IMR-90 (cell line): ENCODE results near the gene FOXC1. TPM values are rescaled to one million over a fixed set of nuclear protein-coding genes. Genes with fewer than 3 reads are reported as not detected.

Experiments used
- ATAC-seq: fragments of 200-7000 bp; cut with Tn5 transposase; 2 replicates; pipeline ENCODE4 v1.9.1; 2020; ENCODE audit warnings: low read depth, mild to moderate bottlenecking, moderate library complexity
- BruUV-seq: library from RNA; stranded (reverse); fragments of 400-500 nt; replicated peaks from 2 replicates; lab custom pipeline; 2021; lab: Mats Ljungman, UMichigan
- CTCF ChIA-PET: fragments of 300-600 bp; formaldehyde crosslinking; extraction: SDS; loops from one replicate; lab custom pipeline; 2021; ENCODE audit warnings: antibody characterized with exemption; lab: Yijun Ruan, JAX
- POLR2A ChIA-PET: fragments of 300-600 bp; sonication (Branson Sonifier 250); formaldehyde crosslinking; loops from one replicate; lab custom pipeline; 2022; ENCODE audit warnings: antibody characterized with exemption; ENCODE audit not compliant: unreplicated experiment; lab: Charles Lee
- DNase-seq: peaks from one replicate; pipeline ENCODE4 v3.0.0; 2013
- H2AFZ ChIP-seq: replicated peaks from 2 replicates; pipeline ENCODE3; 2013; ENCODE audit warnings: low read length, mild to moderate bottlenecking; ENCODE audit not compliant: poor library complexity
- H2AK5ac ChIP-seq: 2 replicates; pipeline ENCODE4 v1.6.1; 2013; ENCODE audit warnings: low read depth, low read length, inconsistent platforms
- H2AK9ac ChIP-seq: replicated peaks from 2 replicates; pipeline ENCODE3; 2013; ENCODE audit warnings: mild to moderate bottlenecking, low read depth, low read length, moderate library complexity; ENCODE audit not compliant: poor library complexity
- H2BK120ac ChIP-seq: 2 replicates; pipeline ENCODE4 v1.6.1; 2013; ENCODE audit warnings: low read depth, low read length, inconsistent platforms
- H2BK15ac ChIP-seq: 3 replicates; pipeline ENCODE4 v1.6.1; 2013; ENCODE audit warnings: low read depth, low read length, inconsistent platforms
- H2BK20ac ChIP-seq: 2 replicates; pipeline ENCODE4 v1.6.1; 2013; ENCODE audit warnings: low read depth, mild to moderate bottlenecking, inconsistent platforms, low read length, moderate library complexity
- H2BK5ac ChIP-seq: 2 replicates; pipeline ENCODE4 v1.6.1; 2013; ENCODE audit warnings: mild to moderate bottlenecking, low read depth, low read length, inconsistent platforms; ENCODE audit not compliant: poor library complexity, severe bottlenecking
- H3K14ac ChIP-seq: replicated peaks from 2 replicates; pipeline ENCODE4 v1.6.1; 2013; ENCODE audit warnings: low read depth, low read length, inconsistent platforms
- H3K18ac ChIP-seq: 2 replicates; pipeline ENCODE4 v1.6.1; 2013; ENCODE audit warnings: low read depth, low read length, control low read depth
- H3K23ac ChIP-seq: 2 replicates; pipeline ENCODE4 v1.6.1; 2013; ENCODE audit warnings: low read depth, low read length, inconsistent platforms
- H3K27ac ChIP-seq: 2 replicates; pipeline ENCODE4 v1.5.1; 2013; ENCODE audit warnings: mild to moderate bottlenecking, control low read depth, low read length; ENCODE audit not compliant: insufficient read depth
- H3K27me3 ChIP-seq: 2 replicates; pipeline ENCODE4 v1.6.1; 2013; ENCODE audit warnings: low read length; ENCODE audit not compliant: control insufficient read depth, insufficient read depth
- H3K36me3 ChIP-seq: 2 replicates; pipeline ENCODE4 v1.6.1; 2013; ENCODE audit warnings: low read length, mixed read lengths; ENCODE audit not compliant: control insufficient read depth, insufficient read depth
- H3K4ac ChIP-seq: 2 replicates; pipeline ENCODE4 v1.6.1; 2013; ENCODE audit warnings: low read depth, low read length, inconsistent platforms
- H3K4me1 ChIP-seq: 2 replicates; pipeline ENCODE4 v1.6.1; 2013; ENCODE audit warnings: low read length, mixed read lengths; ENCODE audit not compliant: control insufficient read depth, insufficient read depth
- H3K4me2 ChIP-seq: 2 replicates; pipeline ENCODE4 v1.6.1; 2013; ENCODE audit warnings: low read depth, mild to moderate bottlenecking, control low read depth, low read length, moderate library complexity
- H3K4me3 ChIP-seq: 2 replicates; pipeline ENCODE4 v1.5.1; 2013; ENCODE audit warnings: low read depth, mild to moderate bottlenecking, control low read depth, low read length, moderate library complexity; ENCODE audit not compliant: insufficient read depth
- H3K56ac ChIP-seq: 2 replicates; pipeline ENCODE4 v1.6.1; 2013; ENCODE audit warnings: low read length, inconsistent platforms; ENCODE audit not compliant: insufficient read depth; ENCODE audit errors: extremely low read depth
- H3K79me1 ChIP-seq, 2 experiments: 2 replicates each; pipeline ENCODE4 v1.6.1; 2013; ENCODE audit warnings: low read length in 2 of 2, inconsistent platforms in 1 of 2, low read depth in 1 of 2
- H3K9ac ChIP-seq: 2 replicates; pipeline ENCODE4 v1.6.1; 2013; ENCODE audit warnings: low read depth, low read length, control low read depth
- H3K9me1 ChIP-seq: 2 replicates; pipeline ENCODE4 v1.6.1; 2013; ENCODE audit warnings: low read length, inconsistent platforms; ENCODE audit not compliant: insufficient read depth
- H3K9me3 ChIP-seq: 2 replicates; pipeline ENCODE4 v1.6.1; 2013; ENCODE audit warnings: low read length; ENCODE audit not compliant: control insufficient read depth, insufficient read depth
- H4K20me1 ChIP-seq: 2 replicates; pipeline ENCODE4 v1.6.1; 2013; ENCODE audit warnings: low read length, inconsistent platforms; ENCODE audit not compliant: insufficient read depth
- H4K5ac ChIP-seq: 2 replicates; pipeline ENCODE4 v1.6.1; 2013; ENCODE audit warnings: mild to moderate bottlenecking, low read depth, low read length, control low read depth
- H4K8ac ChIP-seq, 2 experiments: 2 replicates each; pipeline ENCODE4 v1.6.1; 2013; ENCODE audit warnings: low read depth in 2 of 2, low read length in 2 of 2, control low read depth in 1 of 2, inconsistent platforms in 1 of 2
- H4K91ac ChIP-seq: 2 replicates; pipeline ENCODE4 v1.6.1; 2013; ENCODE audit warnings: low read depth, low read length, inconsistent platforms; ENCODE audit not compliant: insufficient read depth
- CEBPB ChIP-seq: IDR thresholded peaks from 2 replicates; pipeline ENCODE4 v1.6.1; 2012; ENCODE audit warnings: low read depth, low read length, improper control_type of control experiment
- MAFK ChIP-seq: IDR thresholded peaks from 2 replicates; pipeline ENCODE4 v1.6.1; 2012; ENCODE audit warnings: low read depth, low read length, improper control_type of control experiment
- MAZ ChIP-seq: IDR thresholded peaks from 2 replicates; pipeline ENCODE4 v1.6.1; 2012; ENCODE audit warnings: low read depth, mild to moderate bottlenecking, low read length, improper control_type of control experiment, moderate library complexity, borderline replicate concordance
- MXI1 ChIP-seq: IDR thresholded peaks from 2 replicates; pipeline ENCODE4 v1.6.1; 2012; ENCODE audit warnings: low read depth, mild to moderate bottlenecking, low read length, moderate library complexity, borderline replicate concordance
- NFE2L2 ChIP-seq: fragments of 150-350 bp; IDR thresholded peaks from 2 replicates; pipeline ENCODE4 v1.6.1; 2016; ENCODE audit warnings: low read depth, mild to moderate bottlenecking, low read length
- POLR2A ChIP-seq: IDR thresholded peaks from 2 replicates; pipeline ENCODE4 v1.6.1; 2012; ENCODE audit warnings: mild to moderate bottlenecking, low read depth, low read length
- RCOR1 ChIP-seq: IDR thresholded peaks from 2 replicates; pipeline ENCODE4 v1.6.1; 2012; ENCODE audit warnings: mild to moderate bottlenecking, low read length, improper control_type of control experiment; ENCODE audit not compliant: insufficient replicate concordance
- RFX5 ChIP-seq: IDR thresholded peaks from 2 replicates; pipeline ENCODE4 v1.8.0; 2012; ENCODE audit warnings: low read depth, mild to moderate bottlenecking, low read length, moderate library complexity
- SMC3 ChIP-seq: fragments of 150-350 bp; IDR thresholded peaks from 2 replicates; pipeline ENCODE4 v1.6.1; 2016; ENCODE audit warnings: low read depth, mild to moderate bottlenecking, antibody characterized with exemption, low read length, moderate library complexity
- WGBS, 2 experiments: methylation state at CpG; one replicate each; pipeline versions ENCODE4 v1.1.5 to v1.1.7; 2013; ENCODE audit warnings: missing lambda C conversion rate in 2 of 2; ENCODE audit not compliant: insufficient read length in 1 of 2; ENCODE audit errors: extremely low coverage in 2 of 2; 5-methylcytosine and 5-hydroxymethylcytosine counted together
- dilution Hi-C: fragments of 300-500 bp; cut with HindIII; formaldehyde crosslinking; loops from one replicate; pipeline ENCODE4 v1.14.3; 2018; ENCODE audit warnings: low sequenced_read_pairs; ENCODE audit not compliant: unreplicated experiment
- in situ Hi-C: fragments of 300-500 bp; cut with MboI; formaldehyde crosslinking; loops from 3 replicates; pipeline ENCODE4 v1.14.3; 2019; ENCODE audit warnings: low sequenced_read_pairs, inconsistent platforms, mixed read lengths
- intact Hi-C: fragments of 100-400 bp; cut with micrococcal nuclease; formaldehyde crosslinking; loops from 2 replicates; pipeline ENCODE4 v1.10.0; 2022
- polyA plus RNA-seq, 3 experiments: library from polyadenylated mRNA; depleted of rRNA; stranded (reverse); fragments of >200 nt; gene quantifications; 2 replicates each; pipeline ENCODE4 v1.2.3, GENCODE V29; 2012; ENCODE audit warnings: low replicate concordance in 1 of 3
- total RNA-seq: library from RNA; depleted of rRNA; stranded (reverse); fragments of >200 nt; gene quantifications from 2 replicates; pipeline ENCODE4 v1.2.3, GENCODE V29; 2012
- TF ChIP-seq, protein P1 (sequence below): fragments of 150-350 bp; IDR thresholded peaks from 2 replicates; pipeline ENCODE4 v1.6.1; 2016; ENCODE audit warnings: low read depth, mild to moderate bottlenecking, low read length, moderate library complexity, borderline replicate concordance
- TF ChIP-seq, protein P2 (sequence below): fragments of 150-350 bp; IDR thresholded peaks from 2 replicates; pipeline ENCODE4 v1.6.1; 2017; ENCODE audit warnings: mild to moderate bottlenecking, antibody characterized with exemption, low read length, low read depth

FOXC1 gene
- total and polyA plus RNA-seq, 2 of the 4 experiments (the other 2 are of a cell fraction), result 1.3 to 4.0 TPM

DNA sequence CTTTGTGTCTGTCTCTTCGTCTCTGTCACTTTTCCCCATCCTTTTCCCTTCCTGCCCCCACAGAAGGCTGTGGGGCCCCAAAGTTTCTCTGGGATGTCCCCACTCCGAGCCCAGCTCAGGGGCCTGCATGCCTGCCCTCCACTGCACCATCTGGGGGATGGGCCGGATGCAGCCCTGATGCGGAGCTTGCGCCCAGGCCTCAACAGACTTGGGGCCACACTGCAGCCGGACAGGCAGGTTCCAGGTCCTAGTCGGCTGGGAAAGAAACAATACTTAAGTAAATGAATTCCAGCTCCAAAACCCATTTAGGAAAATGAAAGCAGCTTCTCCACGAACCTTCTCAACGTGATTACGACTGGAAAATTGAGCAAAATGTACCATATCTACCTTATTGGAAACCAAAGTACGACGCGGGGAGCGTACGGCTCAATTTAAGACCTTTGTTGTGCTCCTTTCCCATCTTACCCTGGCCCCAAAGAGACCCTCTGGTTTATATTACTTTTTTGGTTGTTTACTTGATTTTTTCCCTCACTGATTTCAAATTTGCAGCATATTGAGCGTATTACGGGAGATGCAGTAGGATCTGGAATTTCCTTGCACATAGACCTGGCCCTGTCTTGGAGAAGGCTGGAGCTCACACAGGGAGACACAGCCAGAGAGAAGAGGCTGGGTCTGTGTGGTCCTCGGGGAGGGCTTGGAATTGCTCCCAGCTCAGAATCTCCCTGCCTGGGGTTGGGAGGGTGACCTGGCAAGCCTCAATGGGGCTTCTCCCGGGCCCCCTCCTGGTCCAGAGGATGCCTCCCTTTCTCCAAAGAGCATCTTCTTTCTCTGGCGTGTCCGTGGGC, 8.0 kb downstream of the FOXC1 start (continued):
- TF ChIP-seq NFE2L2 (no peak), SMC3 (no peak)

DNA sequence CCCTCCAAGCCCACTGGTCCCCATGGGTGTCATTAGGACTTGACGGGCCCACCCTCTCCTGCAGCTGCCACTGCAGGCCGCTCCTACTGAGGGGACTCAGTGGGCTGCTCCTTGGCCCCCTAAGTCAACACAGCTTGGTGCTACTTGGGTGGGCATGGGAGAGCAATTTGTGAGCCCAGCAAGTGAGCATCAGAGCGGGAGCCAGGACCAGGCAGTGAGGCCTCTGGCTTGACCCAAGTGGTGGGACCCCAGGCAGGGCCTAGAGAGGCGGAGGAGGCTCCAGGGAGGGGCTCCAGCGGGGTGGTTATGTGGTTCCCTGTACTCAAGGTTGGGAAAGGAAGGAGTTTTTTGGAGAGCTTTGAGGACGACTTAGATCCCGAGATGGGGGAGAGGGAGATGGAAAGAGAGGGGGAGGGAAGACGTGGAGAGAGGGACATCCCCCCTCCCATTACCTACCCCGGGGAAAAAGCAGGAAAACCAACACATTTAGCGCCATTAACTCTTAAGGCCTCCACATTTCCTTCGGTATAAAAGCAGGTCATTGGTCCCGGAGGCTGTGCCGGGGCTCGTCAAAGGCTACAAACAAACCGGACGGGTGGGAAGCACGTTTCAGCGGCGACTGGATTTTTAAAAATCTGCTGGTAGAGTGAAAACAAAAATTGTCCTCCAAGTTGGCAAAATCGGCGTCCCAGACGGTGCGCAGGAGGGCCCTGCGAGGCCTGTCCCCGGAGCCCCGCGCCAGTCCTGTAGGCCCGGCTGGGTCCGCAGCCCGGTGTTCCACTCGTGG, 8.8 kb downstream of the FOXC1 start:
- H3K9me1 ChIP-seq, result no peaks in the 10 kb centered on the region
- ATAC-seq (no peak), DNase-seq (no peak)
- no peak overlapping the region for H4K91ac ChIP-seq
- H4K8ac ChIP-seq, result no peak overlapping the region
- H3K14ac ChIP-seq, result no peak overlapping the region
- no peak overlapping the region for H3K56ac ChIP-seq
- POLR2A ChIA-PET, result no interaction called here
- no peak overlapping the region for H3K4me3 ChIP-seq
- in situ Hi-C loops, result no loop called here
- H3K9me3 ChIP-seq, result no peaks in the 10 kb centered on the region
- peaks cover 12% of the 10 kb centered on the region; the same call in 1 of the 2 replicates for H3K36me3 ChIP-seq
- H3K4ac ChIP-seq, result no peak overlapping the region
- dilution Hi-C loops, result no loop called here
- H2AK5ac ChIP-seq, result no peak overlapping the region
- no peak overlapping the region for H3K9ac ChIP-seq
- no peak overlapping the region for H2BK15ac ChIP-seq
- H3K4me1 ChIP-seq, result peaks cover 2% of the 10 kb centered on the region; the same call in 1 of the 2 replicates
- H4K20me1 ChIP-seq, result peaks cover 5% of the 10 kb centered on the region; the same call in 1 of the 2 replicates
- peak overlapping the region; percentile 30 for H2AK9ac ChIP-seq
- CTCF ChIA-PET, result interaction anchor here (0.5 kb wide), 1 partner anchor 85 kb away, joined by 3 read pairs; no protein-coding TSS in a partner anchor
- no TSS peak for BruUV-seq
- no peak overlapping the region for H4K5ac ChIP-seq
- H2BK20ac ChIP-seq, result no peak overlapping the region
- H3K18ac ChIP-seq, result no peak overlapping the region
- H3K27ac ChIP-seq, result no peak overlapping the region
- no peak overlapping the region for H2BK5ac ChIP-seq
- H3K27me3 ChIP-seq, result no peaks in the 10 kb centered on the region
- no peak overlapping the region for H3K4me2 ChIP-seq
- no peak overlapping the region for H2BK120ac ChIP-seq
- no peak overlapping the region for H3K23ac ChIP-seq
- intact Hi-C loops, result loop anchor here (10.0 kb wide), 1 partner anchor 416 kb away; no protein-coding TSS in a partner anchor
- WGBS, 2 experiments, result 93% methylated on average over 18 of the region's 31 CpGs; no CpG with 5 or more reads in 1 of the 2 experiments
- H3K79me1 ChIP-seq, result peaks cover 10 to 16% of the 10 kb centered on the region in 2 experiments
- H2AFZ ChIP-seq, result no peak overlapping the region
- no peak for TF ChIP-seq CEBPB
- TF ChIP-seq NFE2L2, result no peak
- no peak for TF ChIP-seq MAFK
- TF ChIP-seq, protein P1, sequence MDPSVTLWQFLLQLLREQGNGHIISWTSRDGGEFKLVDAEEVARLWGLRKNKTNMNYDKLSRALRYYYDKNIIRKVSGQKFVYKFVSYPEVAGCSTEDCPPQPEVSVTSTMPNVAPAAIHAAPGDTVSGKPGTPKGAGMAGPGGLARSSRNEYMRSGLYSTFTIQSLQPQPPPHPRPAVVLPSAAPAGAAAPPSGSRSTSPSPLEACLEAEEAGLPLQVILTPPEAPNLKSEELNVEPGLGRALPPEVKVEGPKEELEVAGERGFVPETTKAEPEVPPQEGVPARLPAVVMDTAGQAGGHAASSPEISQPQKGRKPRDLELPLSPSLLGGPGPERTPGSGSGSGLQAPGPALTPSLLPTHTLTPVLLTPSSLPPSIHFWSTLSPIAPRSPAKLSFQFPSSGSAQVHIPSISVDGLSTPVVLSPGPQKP, result no peak
- TF ChIP-seq, protein P2, sequence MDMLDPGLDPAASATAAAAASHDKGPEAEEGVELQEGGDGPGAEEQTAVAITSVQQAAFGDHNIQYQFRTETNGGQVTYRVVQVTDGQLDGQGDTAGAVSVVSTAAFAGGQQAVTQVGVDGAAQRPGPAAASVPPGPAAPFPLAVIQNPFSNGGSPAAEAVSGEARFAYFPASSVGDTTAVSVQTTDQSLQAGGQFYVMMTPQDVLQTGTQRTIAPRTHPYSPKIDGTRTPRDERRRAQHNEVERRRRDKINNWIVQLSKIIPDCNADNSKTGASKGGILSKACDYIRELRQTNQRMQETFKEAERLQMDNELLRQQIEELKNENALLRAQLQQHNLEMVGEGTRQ, result no peak
- no peak for TF ChIP-seq RCOR1
- TF ChIP-seq POLR2A, result no peak
- TF ChIP-seq MAZ, result no peak
- TF ChIP-seq RFX5, result no peak
- TF ChIP-seq MXI1, result no peak
